HepG2 (cell line): ENCODE measurements around the gene OTUB2. TPM values are rescaled to one million over a fixed set of nuclear protein-coding genes. Genes with fewer than 3 reads are reported as not detected.

Experiments used
- AFF4 ChIP-seq: sonication (generic); formaldehyde crosslinking; IDR thresholded peaks from 2 replicates; pipeline ENCODE4 v1.4.0; 2020; ENCODE audit warnings: missing genetic modification reagents
- ARNT2 ChIP-seq: sonication (generic); formaldehyde crosslinking; IDR thresholded peaks from 2 replicates; pipeline ENCODE4 v1.8.0; 2022; ENCODE audit warnings: mild to moderate bottlenecking, low read depth, missing genetic modification reagents, moderate library complexity
- BRCA1 ChIP-seq: sonication (generic); formaldehyde crosslinking; IDR thresholded peaks from 2 replicates; pipeline ENCODE4 v1.4.0; 2020; ENCODE audit warnings: missing genetic modification reagents
- BRF2 ChIP-seq: sonication (generic); formaldehyde crosslinking; IDR thresholded peaks from 2 replicates; pipeline ENCODE4 v1.8.1; 2022; ENCODE audit warnings: mild to moderate bottlenecking, missing genetic modification reagents
- PCBP1 ChIP-seq: fragments of 200-400 bp; formaldehyde crosslinking; IDR thresholded peaks from 2 replicates; pipeline ENCODE4 v1.6.1; 2017; ENCODE audit warnings: mild to moderate bottlenecking, low read depth, low read length, borderline replicate concordance
- STAT5B ChIP-seq: sonication (generic); formaldehyde crosslinking; IDR thresholded peaks from 2 replicates; pipeline ENCODE4 v1.4.0; 2020; ENCODE audit warnings: missing genetic modification reagents
- USF2 ChIP-seq, 2 experiments: sonication (generic) in 1 of 2; formaldehyde crosslinking in 1 of 2; IDR thresholded peaks; 2 replicates each; pipeline versions ENCODE4 v1.5.1 to v1.6.1; 2011 to 2020; ENCODE audit warnings: borderline replicate concordance in 1 of 2, low read depth in 1 of 2, low read length in 1 of 2, mild to moderate bottlenecking in 1 of 2, missing genetic modification reagents in 1 of 2, moderate library complexity in 1 of 2
- ZNF142 ChIP-seq: sonication (generic); formaldehyde crosslinking; IDR thresholded peaks from 2 replicates; pipeline ENCODE4 v1.4.0; 2020; ENCODE audit warnings: missing genetic modification reagents
- ZNF550 ChIP-seq: sonication (generic); formaldehyde crosslinking; IDR thresholded peaks from 2 replicates; pipeline ENCODE4 v1.4.0; 2020; ENCODE audit warnings: mild to moderate bottlenecking, missing genetic modification reagents, borderline replicate concordance
- ZNF598 ChIP-seq: sonication (generic); formaldehyde crosslinking; IDR thresholded peaks from 2 replicates; pipeline ENCODE4 v1.5.1; 2020; ENCODE audit warnings: mild to moderate bottlenecking, missing genetic modification reagents, borderline replicate concordance
- ZNF616 ChIP-seq: sonication (generic); formaldehyde crosslinking; IDR thresholded peaks from 2 replicates; pipeline ENCODE4 v1.5.0; 2020; ENCODE audit warnings: low read depth, mild to moderate bottlenecking, missing genetic modification reagents
- ZNF691 ChIP-seq: sonication (generic); formaldehyde crosslinking; IDR thresholded peaks from 2 replicates; pipeline ENCODE4 v1.4.0; 2020; ENCODE audit warnings: missing genetic modification reagents, low read depth, mild to moderate bottlenecking, borderline replicate concordance
- ZSCAN21 ChIP-seq: sonication (generic); formaldehyde crosslinking; IDR thresholded peaks from 2 replicates; pipeline ENCODE4 v1.8.0; 2022; ENCODE audit warnings: mild to moderate bottlenecking, missing genetic modification reagents, moderate library complexity, borderline replicate concordance
- polyA plus RNA-seq, 8 experiments: library from polyadenylated mRNA; depleted of rRNA in 3 of 8; stranded (reverse) in 7 of 8; unstranded in 1 of 8; fragments of >200 nt; fragmentation: Illumina TruSeq in 4 of 8; extraction: Trizol in 4 of 8; gene quantifications; 2 replicates each; pipeline versions ENCODE4 v1.2.1 to v1.2.3, GENCODE V29; 2011 to 2016; ENCODE audit warnings: low read depth in 4 of 8, missing spikeins in 1 of 8, mixed read lengths in 1 of 8; ENCODE audit not compliant: insufficient read depth in 1 of 8
- total RNA-seq, 5 experiments: library from RNA; depleted of rRNA; stranded (reverse); fragments of >200 nt; fragmentation: Illumina TruSeq; extraction: Trizol; gene quantifications; 2 replicates each; pipeline ENCODE4 v1.2.3, GENCODE V29; 2016; ENCODE audit warnings: low read depth in 1 of 5

The OTUB2 gene
- total and polyA plus RNA-seq, 2 of the 13 experiments (the other 11 are each of a cell fraction or from before 2014, with no cell fraction given), result 2.2 to 2.4 TPM

GRCh38 chr14:94080621-94081385 is 54.7 kb downstream of the OTUB2 start, which contains the start of the genes DDX24 and IFI27L1 (continued):
- TF ChIP-seq PCBP1 (no peak), ZNF691 (CRISPR knock-in tag) (no peak), STAT5B (CRISPR knock-in tag) (no peak), ZNF616 (no peak), AFF4 (CRISPR knock-in tag) (no peak), ZSCAN21 (CRISPR knock-in tag) (0 out of 2 replicates have a peak, but pooled peaks have one; percentile 54), BRF2 (CRISPR knock-in tag) (no peak), ZNF550 (CRISPR knock-in tag) (no peak), BRCA1 (CRISPR knock-in tag) (no peak), USF2 (IDR thresholded peaks at IDR 0.05; ENCODE audit: low read depth, low read length) (no peak), USF2 (CRISPR knock-in tag; IDR thresholded peaks at IDR 0.05; ENCODE audit: borderline replicate concordance) (no peak), ZNF142 (CRISPR knock-in tag) (peak; percentile 12; the same call in 1 of the 2 replicates), ZNF598 (CRISPR knock-in tag) (peak; percentile 90), ARNT2 (CRISPR knock-in tag) (peak; percentile 57; the same call in 1 of the 2 replicates)
